Adipose tissue (tissue), 3 donors: Measurements from ENCODE around the gene SLC22A23. TPM values are rescaled to one million over a fixed set of nuclear protein-coding genes. Genes with fewer than 3 reads are reported as not detected.

Experiments
- H3K27ac ChIP-seq: one replicate; pipeline ENCODE4 v1.5.1; 2013; ENCODE audit warnings: low read depth, low read length
- WGBS, 3 donors: extraction: QIAGEN DNeasy Blood & Tissue Kit; methylation state at CpG; one replicate each; pipeline ENCODE4 v1.1.7; 2013; 5-methylcytosine and 5-hydroxymethylcytosine counted together
- polyA plus RNA-seq, 3 donors: library from polyadenylated mRNA; stranded (reverse); fragments of 200-250 nt; gene quantifications; one replicate each; pipeline ENCODE4 v1.2.3, GENCODE V29; 2013
- donor health status: healthy with polysubstance abuse.
- donor health status: Bipolar disorder and iron deficiency.
- donor health status: healthy.

The SLC22A23 gene
- polyA plus RNA-seq, 3 donors: 4.9 to 11.3 (median 7.2) TPM

DNA sequence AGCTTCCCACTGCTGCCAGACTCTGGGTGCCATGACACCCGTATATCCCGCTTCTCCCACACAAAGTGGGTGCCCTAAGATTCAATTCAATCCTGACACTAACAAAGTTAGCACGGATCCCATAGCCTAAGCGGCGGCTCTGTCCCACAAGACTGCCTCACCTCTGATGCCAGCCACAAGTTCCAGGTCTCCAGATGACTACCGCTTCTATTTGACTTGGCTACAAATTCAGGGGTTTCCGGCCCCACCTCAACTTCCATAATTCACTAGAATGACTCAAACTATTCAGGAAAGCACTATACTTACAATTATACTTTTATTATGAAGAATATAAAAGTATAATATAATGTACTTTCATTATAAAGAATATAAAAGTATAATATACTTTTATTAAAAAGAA, 24.8 kb upstream of the SLC22A23 start:
- 92 to 93% (median 93%) methylated on average over 7 of the region's 7 CpGs for WGBS, 3 donors
- H3K27ac ChIP-seq: no peak overlapping the region

DNA sequence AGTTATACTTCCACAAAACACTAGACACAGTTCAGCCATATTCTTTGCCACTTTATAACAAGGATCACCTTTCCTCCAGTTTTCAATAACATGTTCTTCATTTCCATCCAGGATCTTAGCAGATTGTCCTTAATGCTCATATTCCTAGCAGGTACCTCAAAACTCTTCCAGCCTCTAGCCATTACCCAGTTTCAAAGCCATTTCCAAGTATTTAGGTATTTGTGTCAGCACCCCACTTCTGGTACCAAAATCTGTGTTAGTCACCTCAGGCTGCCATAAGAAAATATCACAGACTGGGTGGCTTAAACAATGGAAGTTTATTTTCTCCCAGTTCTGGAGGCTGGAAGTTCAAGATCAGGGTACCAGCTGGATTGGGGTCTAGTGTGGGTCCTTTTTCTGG, 23.2 kb upstream of the SLC22A23 start:
- no peak overlapping the region for H3K27ac ChIP-seq

GRCh38 chr6:3473773-3474172, 16.9 kb upstream of the SLC22A23 start:
- WGBS, 3 donors: 81 to 92% (median 86%) methylated on average over 5 of the region's 5 CpGs
- H3K27ac ChIP-seq: no peak overlapping the region

- H3K27ac ChIP-seq: no peak overlapping the region
- WGBS, 3 donors: 62 to 88% (median 87%) methylated on average over 3 of the region's 3 CpGs
Observed at GRCh38 chr6:3471711-3472110, 14.9 kb upstream of the SLC22A23 start.

DNA sequence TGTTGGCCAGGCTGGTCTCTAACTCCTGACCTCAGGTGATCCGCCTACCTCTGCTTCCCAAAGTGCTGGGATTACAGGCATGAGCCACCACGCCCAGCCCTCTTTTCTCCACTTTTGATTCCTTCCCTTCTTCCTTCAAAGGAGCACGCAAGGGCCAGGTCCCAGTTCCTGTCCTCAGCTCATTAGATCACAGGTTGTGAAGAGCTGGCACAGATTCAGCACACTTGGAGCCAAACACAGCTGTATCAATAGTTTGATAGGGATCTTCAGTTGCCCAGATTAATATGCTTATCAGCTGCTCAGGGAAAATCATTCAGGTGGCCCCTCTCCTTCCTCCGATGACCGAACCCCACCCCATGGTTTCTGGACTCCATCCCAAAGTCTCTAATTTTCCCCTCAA, 14.4 kb upstream of the SLC22A23 start:
- WGBS, 3 donors: 61 to 94% (median 92%) methylated on average over 5 of the region's 5 CpGs
- no peak overlapping the region for H3K27ac ChIP-seq

DNA sequence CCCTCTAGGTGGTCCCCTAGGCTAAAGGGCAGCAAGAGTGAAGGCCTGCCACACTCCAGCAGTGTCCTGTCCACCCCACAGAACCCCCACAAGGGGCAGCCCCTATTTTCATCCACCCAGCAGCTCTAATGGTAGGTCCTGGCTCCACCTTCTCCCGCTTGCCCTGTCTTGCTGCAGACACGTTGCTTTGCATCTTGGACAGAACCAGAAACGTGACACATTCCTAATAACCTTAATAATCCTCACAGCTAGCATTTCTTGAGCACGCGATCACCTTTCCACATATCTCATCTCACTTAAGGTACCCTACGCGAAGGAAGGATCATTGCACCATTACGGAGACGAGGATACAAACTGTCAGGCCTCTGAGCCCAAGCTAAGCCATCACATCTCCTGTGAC, 11.7 kb upstream of the SLC22A23 start:
- 83 to 96% (median 95%) methylated on average over 9 of the region's 9 CpGs for WGBS, 3 donors
- H3K27ac ChIP-seq: no peak overlapping the region

DNA sequence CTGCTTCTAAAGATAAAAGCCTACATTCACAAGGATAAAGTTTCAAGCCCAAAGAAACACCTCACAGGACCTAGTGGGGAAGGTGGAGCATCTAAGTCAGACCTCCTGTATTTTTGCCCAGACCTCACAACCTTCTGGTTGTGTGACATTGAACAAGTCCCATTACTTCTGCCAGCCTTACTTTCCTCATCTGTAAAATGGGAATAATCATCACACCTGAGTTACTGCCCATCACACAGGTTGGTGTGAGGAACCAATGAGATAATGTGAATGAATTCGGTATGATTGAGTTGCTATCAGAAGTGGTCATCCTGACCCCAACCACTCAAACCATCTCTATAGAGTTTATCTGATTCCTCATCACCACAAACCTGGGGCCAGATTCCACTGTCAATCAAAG, 11.1 kb upstream of the SLC22A23 start:
- H3K27ac ChIP-seq: no peak overlapping the region
- WGBS, 3 donors: 51 to 96% (median 90%) methylated on average over 1 of the region's 1 CpG

GRCh38 chr6:3466488-3467219, 9.8 kb upstream of the SLC22A23 start:
- WGBS, 3 donors: 92 to 94% (median 94%) methylated on average over 6 of the region's 6 CpGs
- no peak overlapping the region for H3K27ac ChIP-seq

DNA sequence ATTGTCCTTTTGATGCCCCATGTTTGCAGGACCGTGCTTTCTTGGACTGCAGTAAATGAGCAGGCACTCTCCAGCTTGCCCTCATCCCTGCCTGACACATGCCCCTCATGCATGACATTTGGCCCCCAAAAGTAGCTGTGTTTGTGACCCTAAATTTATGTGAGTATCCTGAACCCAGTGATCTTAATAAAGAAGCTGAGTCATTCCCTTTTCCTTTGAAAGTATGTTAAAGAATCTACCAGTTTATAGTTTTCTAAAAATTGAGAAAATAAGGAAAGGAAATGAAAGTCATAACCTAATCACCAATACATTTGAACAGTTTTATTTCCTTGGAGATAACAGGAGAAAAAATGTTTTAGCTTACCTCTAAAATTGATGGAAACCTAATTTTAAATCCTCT, 3.4 kb upstream of the SLC22A23 start:
- WGBS, 3 donors: 79 to 96% (median 90%) methylated on average over 1 of the region's 1 CpG
- H3K27ac ChIP-seq: no peak overlapping the region

- WGBS, 3 donors: 72 to 85% (median 85%) methylated on average over 6 of the region's 6 CpGs
- no peak overlapping the region for H3K27ac ChIP-seq
Observed at GRCh38 chr6:3458706-3459421, 2.0 kb upstream of the SLC22A23 start.

- 14 to 19% (median 19%) methylated on average over 29 of the region's 29 CpGs for WGBS, 3 donors
- no peak overlapping the region for H3K27ac ChIP-seq
Observed at GRCh38 chr6:3457710-3458602, 1.1 kb upstream of the SLC22A23 start.

- WGBS, 3 donors: 0 to 1% (median 0%) methylated on average over 19 to 87 of the region's 89 CpGs
- H3K27ac ChIP-seq: no peak overlapping the region
Observed at GRCh38 chr6:3456395-3456897, 404 bp downstream of the SLC22A23 start.

- 1 to 3% (median 2%) methylated on average over 48 to 58 of the region's 58 CpGs for WGBS, 3 donors
- no peak overlapping the region for H3K27ac ChIP-seq
Observed at GRCh38 chr6:3455569-3456394, 1.1 kb downstream of the SLC22A23 start.

- H3K27ac ChIP-seq: no peak overlapping the region
- 15 to 42% (median 40%) methylated on average over 11 of the region's 11 CpGs for WGBS, 3 donors
Observed at GRCh38 chr6:3455147-3455568, 1.7 kb downstream of the SLC22A23 start.

- 31 to 79% (median 77%) methylated on average over 6 of the region's 6 CpGs for WGBS, 3 donors
- H3K27ac ChIP-seq: no peak overlapping the region
Observed at GRCh38 chr6:3454273-3455010, 2.4 kb downstream of the SLC22A23 start.

DNA sequence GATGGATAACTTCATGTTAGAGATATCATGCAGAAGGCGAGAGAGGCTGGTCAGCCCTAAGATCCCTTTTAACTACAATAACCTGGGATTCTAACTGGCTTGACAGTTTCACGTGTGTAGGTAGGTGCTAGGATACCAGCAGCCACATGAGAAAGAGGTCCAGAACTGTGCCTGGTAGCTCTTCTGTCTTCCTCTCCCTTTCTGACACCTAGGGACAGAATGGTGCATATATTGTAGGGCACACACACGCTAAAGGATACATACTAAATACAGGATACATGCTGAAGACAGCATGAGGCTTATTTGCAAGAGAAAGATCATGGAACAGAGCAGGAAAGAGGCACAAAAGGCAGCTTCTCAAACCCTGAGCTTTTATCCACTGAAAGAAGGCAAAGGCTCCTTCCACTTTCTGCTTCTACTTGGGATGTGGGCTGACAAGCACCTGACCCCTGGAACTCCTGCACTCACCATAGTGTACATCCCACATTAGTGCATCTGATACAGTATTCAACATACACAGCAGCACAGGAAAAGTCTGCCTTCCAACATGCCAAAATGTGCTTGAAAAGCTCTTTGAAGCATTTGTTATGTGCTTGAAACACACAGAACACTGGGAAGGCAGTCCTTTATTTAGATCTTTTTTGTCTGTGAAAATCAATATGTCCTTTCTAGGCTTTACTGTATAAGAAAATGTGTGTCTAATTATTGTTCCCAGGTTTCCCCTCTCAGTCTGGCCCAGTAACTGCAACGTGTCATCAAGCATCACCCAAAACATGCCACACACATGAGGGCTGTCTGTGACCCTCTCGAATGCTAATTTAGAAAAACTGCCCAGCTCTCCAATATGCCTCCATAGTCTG, 3.2 kb downstream of the SLC22A23 start:
- no peak overlapping the region for H3K27ac ChIP-seq
- 55 to 90% (median 86%) methylated on average over 5 of the region's 5 CpGs for WGBS, 3 donors

- H3K27ac ChIP-seq: no peak overlapping the region
- WGBS, 3 donors: 65 to 81% (median 75%) methylated on average over 6 of the region's 6 CpGs
Observed at GRCh38 chr6:3451498-3451897, 5.4 kb downstream of the SLC22A23 start.
